ENCODE measurements around the gene NDUFV3. TPM values are rescaled to one million over a fixed set of nuclear protein-coding genes. Genes with fewer than 3 reads are reported as not detected.
"Not testable (repeated sequence)": the region's sequence is repeated elsewhere in the genome, so short reads cannot be mapped to it uniquely, and the experiment has no call there.

Gene NDUFV3
- total RNA-seq (10 to 100 TPM; 35.9 to 37.1 TPM), polyA plus RNA-seq (10 to 100 TPM; 10.2 to 27.2 (median 23.0) TPM), total RNA-seq (30.7 to 44.7 (median 38.3) reads per million in 6 experiments)

DNA sequence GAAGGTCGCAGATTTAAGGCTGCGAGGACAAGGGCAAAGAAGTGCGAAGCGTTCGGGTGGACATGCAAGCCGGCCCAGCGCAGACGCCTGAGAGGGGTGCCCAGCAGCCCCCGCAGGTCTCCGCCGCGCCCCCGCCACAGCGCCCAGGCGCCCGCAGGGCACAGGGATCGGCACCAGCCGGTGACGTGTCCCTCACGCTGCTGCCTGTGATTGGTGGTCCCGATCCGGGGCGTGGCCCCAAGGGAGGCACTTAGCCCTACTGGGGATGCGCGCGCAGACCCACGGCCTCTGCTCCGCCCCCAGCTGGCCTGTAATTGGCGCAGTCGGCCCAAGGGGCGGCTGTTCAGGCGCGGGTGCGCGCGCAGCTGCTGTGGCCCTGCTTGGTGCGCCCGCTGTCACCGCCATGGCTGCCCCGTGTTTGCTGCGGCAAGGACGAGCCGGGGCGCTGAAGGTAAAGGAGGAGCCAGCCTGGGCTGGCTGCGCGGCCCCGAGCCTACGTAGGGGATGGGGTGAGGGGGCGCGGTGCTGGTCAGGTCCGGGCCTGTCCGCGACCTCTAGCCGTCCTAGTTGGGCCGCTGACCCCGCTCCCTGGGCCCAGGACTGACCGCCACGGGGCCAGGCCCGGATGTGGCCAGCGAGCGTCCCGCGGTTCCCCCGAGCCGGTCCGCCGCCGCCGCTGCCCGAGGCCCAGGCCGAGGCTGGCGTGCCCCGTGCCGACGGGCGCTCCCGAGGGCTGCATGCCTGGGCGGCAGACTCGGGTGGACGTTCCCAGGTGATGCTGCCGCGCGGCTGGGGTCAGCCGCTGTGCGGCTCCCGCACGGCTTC, at the start of gene NDUFV3:
NDUFV3 (plus strand) TSS at position 379 of the 825 bp plus-strand sequence; CDS start at position 404, 25 bp downstream.
- H3K4me3 Mint-ChIP-seq, result peak within 1 kb of the TSS; percentile 84 to 98 (median 90)
- POLR2A ChIA-PET, result interaction anchor here (0.6 to 2.8 kb wide), 17 partner anchors 9 to 1029 kb away, joined by 3 to 31 read pairs (median 3); partner anchors contain the start of genes HSF2BP, PKNOX1, RRP1B and RSPH1
- no peaks in the 10 kb centered on the region for H3K27me3 Mint-ChIP-seq
- peak within 1 kb of the TSS; percentile 93 to 99 (median 97) for H3K27ac Mint-ChIP-seq
- peak; percentile 92 to 93 for ATAC-seq
- peak; percentile 93 to 100 (median 100) for DNase-seq
- no peaks in the 10 kb centered on the region for H3K9me3 Mint-ChIP-seq
- peaks cover 12 to 25% (median 20%) of the 10 kb centered on the region in 4 donors for H3K4me1 Mint-ChIP-seq
- peaks cover 0 to 15% (median 2%) of the 10 kb centered on the region in 3 donors for H3K36me3 Mint-ChIP-seq

DNA sequence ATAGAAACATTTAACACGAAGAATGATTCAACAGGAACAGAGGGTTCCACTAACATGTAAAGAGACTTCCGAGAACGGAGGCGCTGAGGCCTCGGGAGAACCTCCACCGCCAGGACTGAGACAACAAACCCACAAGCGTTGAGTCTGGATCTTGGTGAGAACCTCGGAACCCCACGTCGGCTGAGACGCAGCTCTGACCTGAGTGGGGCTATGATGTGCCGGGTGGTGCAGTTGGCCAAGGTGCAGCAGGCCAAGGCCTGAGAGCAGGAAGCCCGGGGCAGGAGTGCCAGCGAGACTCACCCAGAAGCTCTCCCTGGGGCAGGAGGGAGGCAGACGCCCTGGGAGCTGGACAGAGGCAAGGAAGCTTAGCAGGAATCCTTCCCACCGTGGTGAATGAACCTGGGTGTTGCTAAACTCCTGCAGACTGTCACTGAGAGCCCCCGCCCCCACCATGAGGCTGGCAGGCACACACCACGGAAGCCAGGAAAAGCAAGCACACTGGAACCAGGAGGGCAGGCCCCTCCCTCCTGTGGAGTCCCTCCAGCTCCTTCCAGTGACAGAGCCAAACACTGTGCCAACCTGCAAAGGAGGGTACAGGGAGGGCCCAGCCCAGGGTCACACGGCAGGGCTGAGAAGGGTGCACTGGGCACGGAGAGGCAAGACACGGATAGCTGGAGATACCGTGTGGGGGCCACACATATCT, 48.5 kb upstream of the NDUFV3 start:
- peaks cover 4 to 15% (median 10%) of the 10 kb centered on the region in 4 donors for H3K4me1 Mint-ChIP-seq
- POLR2A ChIA-PET, result interaction anchor here (0.6 kb wide), 1 partner anchor 121 kb away, joined by 3 read pairs; no protein-coding TSS in a partner anchor
- H3K36me3 Mint-ChIP-seq, result peaks cover 0 to 62% (median 18%) of the 10 kb centered on the region in 3 donors
- ATAC-seq (no peak), DNase-seq (peak in 1 of 10 donors; percentile 28)
- H3K4me3 Mint-ChIP-seq, result no peak overlapping the region
- H3K9me3 Mint-ChIP-seq, result no peaks in the 10 kb centered on the region
- H3K27ac Mint-ChIP-seq, result peak overlapping the region in 3 of 10 donors; percentile 18 to 80 (median 58)
- H3K27me3 Mint-ChIP-seq, result no peaks in the 10 kb centered on the region

GRCh38 chr21:42845296-42845965, 47.7 kb upstream of the NDUFV3 start:
- Mint-ChIP-seq H3K27me3 (no peaks in the 10 kb centered on the region), H3K36me3 (peaks cover 0 to 69% (median 19%) of the 10 kb centered on the region in 3 donors), H3K9me3 (no peaks in the 10 kb centered on the region), H3K4me3 (no peak overlapping the region), H3K4me1 (peaks cover 2 to 15% (median 10%) of the 10 kb centered on the region in 4 donors), H3K27ac (peak overlapping the region in 3 of 10 donors; percentile 46 to 80 (median 51))
- POLR2A ChIA-PET, result no interaction called here
- ATAC-seq, result no peak
- DNase-seq, result peak in 1 of 10 donors; percentile 22

DNA sequence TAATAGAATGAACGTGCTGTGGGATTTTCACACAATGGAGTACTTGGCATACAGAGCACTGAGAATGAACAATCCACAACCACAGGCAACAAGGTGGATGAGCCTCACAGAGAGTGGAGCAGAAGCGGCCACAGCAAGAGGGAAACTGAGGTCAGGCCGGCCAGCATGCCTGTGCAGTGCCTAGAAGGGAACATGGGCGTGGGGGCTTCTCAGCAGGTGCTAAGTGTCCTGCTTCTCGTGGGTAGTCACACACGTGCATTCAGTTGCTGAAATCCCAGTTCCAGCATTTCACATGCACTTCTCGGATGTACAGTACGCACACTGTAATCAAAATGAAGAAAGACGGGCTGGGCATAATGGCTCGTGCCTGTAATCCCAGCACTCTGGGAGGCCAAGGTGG, 46.9 kb upstream of the NDUFV3 start:
- DNase-seq (no peak), ATAC-seq (no peak)
- Mint-ChIP-seq H3K4me3 (no peak overlapping the region), H3K4me1 (peaks cover 2 to 15% (median 10%) of the 10 kb centered on the region in 4 donors), H3K36me3 (peaks cover 0 to 76% (median 19%) of the 10 kb centered on the region in 3 donors), H3K27me3 (no peaks in the 10 kb centered on the region), H3K27ac (peak overlapping the region in 1 of 10 donors; percentile 9), H3K9me3 (no peaks in the 10 kb centered on the region)
- POLR2A ChIA-PET, result no interaction called here

GRCh38 chr21:42847051-42847707, 45.9 kb upstream of the NDUFV3 start:
- Mint-ChIP-seq H3K4me1 (peaks cover 2 to 15% (median 11%) of the 10 kb centered on the region in 4 donors), H3K27me3 (no peaks in the 10 kb centered on the region), H3K9me3 (no peaks in the 10 kb centered on the region), H3K4me3 (no peak overlapping the region), H3K36me3 (peaks cover 0 to 80% (median 19%) of the 10 kb centered on the region in 3 donors), H3K27ac (peak overlapping the region in 3 of 10 donors; percentile 20 to 59 (median 32))
- DNase-seq (peak in 1 of 10 donors; percentile 7), ATAC-seq (no peak)
- POLR2A ChIA-PET, result no interaction called here

- Mint-ChIP-seq H3K9me3 (no peaks in the 10 kb centered on the region), H3K4me3 (no peak overlapping the region), H3K27me3 (no peaks in the 10 kb centered on the region), H3K36me3 (peaks cover 0 to 81% (median 19%) of the 10 kb centered on the region in 3 donors), H3K27ac (no peak overlapping the region), H3K4me1 (peaks cover 2 to 15% (median 11%) of the 10 kb centered on the region in 4 donors)
- POLR2A ChIA-PET, result no interaction called here
- ATAC-seq (no peak), DNase-seq (peak in 1 of 10 donors; percentile 6)
Measured at GRCh38 chr21:42847726-42848125, 45.4 kb upstream of the NDUFV3 start.

- H3K27ac Mint-ChIP-seq, ATAC-seq, H3K4me3 Mint-ChIP-seq, H3K9me3 Mint-ChIP-seq, POLR2A ChIA-PET, H3K27me3 Mint-ChIP-seq: not testable (repeated sequence)
- Mint-ChIP-seq H3K36me3 (peaks cover 0 to 81% (median 19%) of the 10 kb centered on the region in 3 donors), H3K4me1 (peaks cover 2 to 15% (median 9%) of the 10 kb centered on the region in 4 donors)
- DNase-seq, result peak in 1 of 10 donors; percentile 27
Measured at GRCh38 chr21:42848144-42848931, 44.8 kb upstream of the NDUFV3 start.

DNA sequence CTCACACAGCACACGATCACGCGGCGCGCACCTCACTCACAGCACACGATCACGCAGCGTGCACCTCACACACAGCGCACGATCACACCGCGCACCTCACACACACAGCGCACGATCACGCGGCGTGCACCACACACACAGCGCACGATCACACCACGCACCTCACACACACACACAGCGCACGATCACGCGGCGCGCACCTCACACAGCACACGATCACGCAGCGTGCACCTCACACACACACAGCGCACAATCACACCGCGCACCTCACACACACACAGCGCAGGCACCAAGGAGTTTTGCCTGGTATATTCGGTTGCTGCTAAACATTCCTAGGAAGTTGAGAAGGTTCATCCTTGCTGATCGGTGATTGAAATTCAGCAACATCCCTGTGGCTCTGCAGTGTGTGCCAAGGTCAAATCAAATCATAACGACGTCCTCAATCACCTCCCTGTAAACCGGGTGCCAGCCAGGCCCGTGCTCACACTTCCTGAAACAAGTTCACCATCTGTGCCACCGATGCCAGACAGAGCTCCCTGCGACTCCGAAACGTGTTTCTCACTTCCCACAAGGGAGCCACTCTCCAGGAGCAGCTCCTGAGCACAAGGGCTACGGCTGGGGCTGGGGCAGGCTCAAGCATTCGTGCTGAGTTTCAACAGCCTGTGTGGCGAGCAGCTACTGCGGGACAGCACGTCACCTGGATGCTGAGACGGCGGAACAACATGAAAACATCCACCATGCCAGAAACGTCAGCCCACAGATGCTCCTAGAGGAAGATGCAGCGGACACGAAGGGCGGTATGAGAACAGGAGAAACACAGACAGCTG, 44.0 kb upstream of the NDUFV3 start:
- Mint-ChIP-seq H3K36me3 (peaks cover 0 to 81% (median 18%) of the 10 kb centered on the region in 3 donors), H3K4me3 (no peak overlapping the region), H3K9me3 (no peaks in the 10 kb centered on the region), H3K27me3 (no peaks in the 10 kb centered on the region), H3K27ac (peak overlapping the region in 5 of 10 donors; percentile 22 to 72 (median 29)), H3K4me1 (peaks cover 1 to 15% (median 7%) of the 10 kb centered on the region in 4 donors)
- peak in 1 of 10 donors; percentile 32 for DNase-seq
- ATAC-seq, result no peak
- POLR2A ChIA-PET, result no interaction called here

DNA sequence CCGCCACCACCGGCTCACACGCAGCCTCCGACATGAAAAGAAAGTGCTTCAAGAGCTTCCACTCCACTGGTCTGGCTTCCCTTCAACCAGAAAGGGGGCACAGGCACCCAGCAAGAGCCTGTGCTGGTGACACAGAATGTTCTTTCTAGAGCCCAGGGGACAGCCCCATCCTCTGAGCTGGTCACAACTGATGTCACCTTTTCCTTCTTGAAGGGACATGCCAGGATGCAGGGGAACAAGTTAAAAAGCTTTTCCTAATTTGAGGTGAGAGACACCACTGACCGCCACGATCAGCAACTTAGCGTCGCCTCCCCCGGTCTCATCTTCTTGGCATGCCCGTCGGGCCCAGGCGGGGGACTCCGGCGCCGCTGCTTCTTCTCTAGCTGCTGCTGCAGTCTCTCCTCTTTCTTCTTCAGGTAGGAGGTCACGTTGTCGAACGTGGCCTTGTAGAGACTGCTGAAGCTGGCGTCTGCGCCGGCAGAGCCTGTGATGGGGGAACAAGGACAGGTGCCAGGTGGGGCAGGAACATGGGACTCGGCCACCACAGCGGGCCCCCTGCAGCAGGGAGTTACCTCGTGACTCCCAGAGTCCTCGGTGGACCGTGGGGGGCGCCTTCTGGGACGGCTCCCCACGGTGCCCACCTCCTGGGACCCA, 43.2 kb upstream of the NDUFV3 start:
- H3K27ac Mint-ChIP-seq, result peak overlapping the region in 6 of 10 donors; percentile 22 to 72 (median 48)
- H3K27me3 Mint-ChIP-seq, result no peaks in the 10 kb centered on the region
- no peak for DNase-seq
- H3K4me1 Mint-ChIP-seq, result peaks cover 0 to 12% (median 7%) of the 10 kb centered on the region in 4 donors
- H3K9me3 Mint-ChIP-seq, result no peaks in the 10 kb centered on the region
- POLR2A ChIA-PET, result no interaction called here
- no peak overlapping the region for H3K4me3 Mint-ChIP-seq
- H3K36me3 Mint-ChIP-seq, result peaks cover 0 to 81% (median 18%) of the 10 kb centered on the region in 3 donors
- no peak for ATAC-seq

- Mint-ChIP-seq H3K4me3 (no peak overlapping the region), H3K36me3 (peaks cover 0 to 79% (median 13%) of the 10 kb centered on the region in 3 donors), H3K27ac (peak overlapping the region in 3 of 10 donors; percentile 48 to 86 (median 69)), H3K4me1 (peaks cover 0 to 9% (median 5%) of the 10 kb centered on the region in 4 donors), H3K9me3 (no peaks in the 10 kb centered on the region), H3K27me3 (no peaks in the 10 kb centered on the region)
- no peak for DNase-seq
- no peak for ATAC-seq
- POLR2A ChIA-PET, result no interaction called here
Measured at GRCh38 chr21:42850463-42850862, 42.6 kb upstream of the NDUFV3 start.
